ENCODE data around the gene KLB.

The KLB gene

DNA sequence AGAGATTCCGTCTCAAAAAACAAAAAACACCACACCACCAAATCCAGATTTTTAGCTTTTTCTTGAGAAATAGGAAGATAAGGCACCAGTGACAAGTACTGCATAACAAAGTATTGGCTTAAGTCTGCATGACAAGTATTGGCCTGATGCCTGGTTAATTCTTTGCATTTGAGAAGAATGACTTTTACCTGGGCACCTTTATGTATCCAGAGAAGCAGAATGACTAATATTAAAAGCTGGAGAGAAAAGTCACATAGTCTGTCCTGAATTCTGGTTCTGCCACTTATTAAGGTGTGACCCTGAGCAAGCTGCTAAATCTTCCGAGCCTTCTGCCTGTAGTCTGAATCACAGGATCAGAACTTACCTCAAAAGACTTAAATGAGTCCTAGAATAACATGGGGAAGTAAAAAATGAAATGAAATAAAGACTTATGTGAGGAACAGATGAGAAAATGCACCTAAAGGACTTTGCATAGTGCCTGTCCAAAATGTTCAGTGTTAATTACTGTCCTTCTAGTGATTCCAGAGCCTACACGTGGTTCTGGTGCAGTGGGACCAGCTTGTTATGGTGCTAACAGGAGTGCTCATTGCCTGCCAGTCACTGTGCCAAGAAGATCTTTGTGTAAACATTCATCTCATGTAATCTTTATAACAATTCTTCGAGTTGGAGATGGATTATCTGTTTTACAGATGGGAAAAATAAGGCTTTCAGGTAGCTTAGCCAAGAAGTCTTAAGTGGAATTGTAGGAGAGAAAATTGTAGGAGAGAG, 88.9 kb downstream of the KLB start:
- H3K27me3 ChIP-seq (ENCODE audit: insufficient read depth, insufficient read length) = no peaks in the 10 kb centered on the region
- no peak for DNase-seq (ENCODE audit: low read depth, low spot score)
- H3K4me3 ChIP-seq (ENCODE audit: insufficient read length, low read depth) = no peak overlapping the region
- H3K4me1 ChIP-seq (ENCODE audit: insufficient read depth, insufficient read length) = no peaks in the 10 kb centered on the region
- no peak overlapping the region for H3K9ac ChIP-seq (ENCODE audit: insufficient read length, low read depth)
- TF ChIP-seq ZNF274 (IDR thresholded peaks at IDR 0.05; ENCODE audit: low read depth, low read length) (no peak), YY1 (IDR thresholded peaks at IDR 0.05; ENCODE audit: insufficient read depth, insufficient read length) (no peak), SUZ12 (IDR thresholded peaks at IDR 0.05; ENCODE audit: extremely low read depth, insufficient read depth, insufficient read length) (no peak)
- no peaks in the 10 kb centered on the region for H3K9me3 ChIP-seq (ENCODE audit: insufficient read depth, low read length)
- H3K36me3 ChIP-seq (ENCODE audit: insufficient read depth, insufficient read length, low read length) = peaks cover 13% of the 10 kb centered on the region

DNA sequence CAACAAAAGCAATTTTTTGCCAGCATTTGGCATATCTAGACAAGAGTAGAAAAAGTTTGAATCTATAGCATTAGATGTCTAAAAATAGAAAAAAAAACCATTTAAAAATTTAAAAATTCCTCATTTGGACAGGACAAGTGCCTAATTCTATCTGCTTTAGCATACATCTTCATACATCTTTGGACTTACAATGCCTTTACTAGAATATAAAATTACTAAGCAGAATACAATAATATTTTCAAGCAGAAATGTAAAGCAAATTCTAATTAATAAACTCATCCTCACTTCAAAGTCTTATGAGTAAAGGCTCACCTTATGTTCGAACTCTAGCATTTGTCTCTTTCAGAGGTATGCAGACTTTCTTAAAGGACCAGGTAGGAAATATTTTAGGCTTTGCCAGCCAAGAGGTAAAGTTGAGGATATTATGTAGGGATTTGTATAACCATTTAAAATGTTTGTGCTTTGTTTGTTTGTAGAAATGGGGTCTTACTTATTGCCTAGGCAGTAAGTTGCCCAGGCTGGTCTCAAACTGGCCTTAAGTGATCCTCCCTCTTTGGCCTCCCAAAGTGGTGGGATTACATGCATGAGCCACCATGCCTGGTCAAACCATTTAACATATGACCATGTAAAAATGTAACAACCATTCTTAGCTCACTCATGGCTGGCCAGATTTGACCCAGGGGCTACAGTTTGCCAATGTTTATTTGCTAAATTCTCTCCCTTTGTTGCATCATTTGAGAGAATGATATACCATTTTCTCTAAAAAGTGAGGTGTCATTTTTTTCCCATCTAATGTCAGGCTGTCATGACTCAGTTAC, 91.4 kb downstream of the KLB start:
- no peaks in the 10 kb centered on the region for H3K27me3 ChIP-seq (ENCODE audit: insufficient read depth, insufficient read length)
- H3K4me1 ChIP-seq (ENCODE audit: insufficient read depth, insufficient read length) = no peaks in the 10 kb centered on the region
- DNase-seq (ENCODE audit: low read depth, low spot score) = no peak
- H3K9me3 ChIP-seq (ENCODE audit: insufficient read depth, low read length) = no peaks in the 10 kb centered on the region
- peaks cover 28% of the 10 kb centered on the region for H3K36me3 ChIP-seq (ENCODE audit: insufficient read depth, insufficient read length, low read length)
- no peak overlapping the region for H3K4me3 ChIP-seq (ENCODE audit: insufficient read length, low read depth)
- no peak overlapping the region for H3K9ac ChIP-seq (ENCODE audit: insufficient read length, low read depth)
- no peak for TF ChIP-seq YY1 (IDR thresholded peaks at IDR 0.05; ENCODE audit: insufficient read depth, insufficient read length)
- no peak for TF ChIP-seq SUZ12 (IDR thresholded peaks at IDR 0.05; ENCODE audit: extremely low read depth, insufficient read depth, insufficient read length)
- no peak for TF ChIP-seq ZNF274 (IDR thresholded peaks at IDR 0.05; ENCODE audit: low read depth, low read length)

DNA sequence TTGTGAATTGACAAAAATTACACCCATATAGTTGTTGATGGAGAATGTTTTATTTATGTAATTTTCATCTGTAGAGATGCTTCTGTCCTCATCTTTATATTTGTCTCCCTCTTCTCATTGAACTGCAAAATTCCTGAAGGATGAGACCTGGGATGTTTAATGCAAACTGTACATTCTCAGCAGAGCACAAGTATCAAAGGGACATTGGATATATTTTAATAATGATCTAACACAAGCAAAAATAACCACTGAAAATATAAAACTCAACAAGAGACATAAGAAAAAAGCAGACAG, 91.9 kb downstream of the KLB start:
- no peak overlapping the region for H3K9ac ChIP-seq (ENCODE audit: insufficient read length, low read depth)
- no peaks in the 10 kb centered on the region for H3K27me3 ChIP-seq (ENCODE audit: insufficient read depth, insufficient read length)
- H3K36me3 ChIP-seq (ENCODE audit: insufficient read depth, insufficient read length, low read length) = peaks cover 33% of the 10 kb centered on the region
- no peaks in the 10 kb centered on the region for H3K4me1 ChIP-seq (ENCODE audit: insufficient read depth, insufficient read length)
- no peak for TF ChIP-seq YY1 (IDR thresholded peaks at IDR 0.05; ENCODE audit: insufficient read depth, insufficient read length)
- TF ChIP-seq ZNF274 (IDR thresholded peaks at IDR 0.05; ENCODE audit: low read depth, low read length) = no peak
- TF ChIP-seq SUZ12 (IDR thresholded peaks at IDR 0.05; ENCODE audit: extremely low read depth, insufficient read depth, insufficient read length) = no peak
- H3K9me3 ChIP-seq (ENCODE audit: insufficient read depth, low read length) = no peaks in the 10 kb centered on the region
- no peak for DNase-seq (ENCODE audit: low read depth, low spot score)
- H3K4me3 ChIP-seq (ENCODE audit: insufficient read length, low read depth) = no peak overlapping the region
